A673 (cell line): Measurements from ENCODE around the gene CD200R1. TPM values are rescaled to one million over a fixed set of nuclear protein-coding genes. Genes with fewer than 3 reads are reported as not detected.

Experiments used
- BruUV-seq: library from RNA; stranded (reverse); fragments of 400-500 nt; replicated peaks from 2 replicates; lab custom pipeline; 2021; lab: Mats Ljungman, UMichigan
- CTCF ChIA-PET: fragments of 300-600 bp; sonication (Branson Sonifier 250); formaldehyde crosslinking; loops from one replicate; lab custom pipeline; 2022; ENCODE audit warnings: antibody characterized with exemption; lab: Charles Lee
- POLR2A ChIA-PET: fragments of 300-600 bp; sonication (Branson Sonifier 250); formaldehyde crosslinking; loops from one replicate; lab custom pipeline; 2022; ENCODE audit warnings: antibody characterized with exemption; ENCODE audit not compliant: low non-redundant PET; lab: Charles Lee
- DNase-seq: peaks from one replicate; pipeline ENCODE4 v3.0.0-alpha.2; 2015; ENCODE audit warnings: low spot score
- H3K27ac ChIP-seq: fragments of 200-600 bp; sonication (generic); 2 replicates; pipeline ENCODE4 v1.5.1; 2016; ENCODE audit warnings: mixed run types, low read depth, mild to moderate bottlenecking, mixed read lengths, antibody characterized with exemption, low read length; ENCODE audit not compliant: poor library complexity, severe bottlenecking
- H3K27me3 ChIP-seq: fragments of 200-600 bp; sonication (generic); replicated peaks from 2 replicates; pipeline ENCODE4 v1.6.1; 2017; ENCODE audit warnings: mixed run types, low read depth, mild to moderate bottlenecking, mixed read lengths, antibody characterized with exemption, low read length; ENCODE audit not compliant: insufficient read depth, poor library complexity
- H3K36me3 ChIP-seq: fragments of 200-600 bp; sonication (generic); 2 replicates; pipeline ENCODE4 v1.6.1; 2016; ENCODE audit warnings: mixed run types, mild to moderate bottlenecking, mixed read lengths, antibody characterized with exemption, low read length; ENCODE audit not compliant: insufficient read depth, poor library complexity, severe bottlenecking
- H3K4me1 ChIP-seq: fragments of 200-600 bp; sonication (generic); 2 replicates; pipeline ENCODE4 v1.6.1; 2017; ENCODE audit warnings: mixed run types, mild to moderate bottlenecking, mixed read lengths, antibody characterized with exemption, low read length; ENCODE audit not compliant: insufficient read depth, poor library complexity, severe bottlenecking
- H3K4me3 ChIP-seq: fragments of 200-600 bp; sonication (generic); 2 replicates; pipeline ENCODE4 v1.5.1; 2016; ENCODE audit warnings: low read depth, mixed run types, mild to moderate bottlenecking, mixed read lengths, low read length; ENCODE audit not compliant: poor library complexity, severe bottlenecking
- H3K9me3 ChIP-seq: fragments of 200-600 bp; sonication (generic); 2 replicates; pipeline ENCODE4 v1.6.1; 2016; ENCODE audit warnings: mixed run types, low read depth, mild to moderate bottlenecking, mixed read lengths, antibody characterized with exemption, low read length; ENCODE audit not compliant: poor library complexity, severe bottlenecking
- EZH2 ChIP-seq: fragments of 200-600 bp; sonication (generic); IDR thresholded peaks from 2 replicates; pipeline ENCODE4 v1.6.1; 2017; ENCODE audit warnings: borderline replicate concordance, low read depth, mild to moderate bottlenecking, mixed read lengths, antibody characterized with exemption, low read length; ENCODE audit not compliant: poor library complexity, severe bottlenecking
- intact Hi-C: fragments of 100-400 bp; cut with micrococcal nuclease; formaldehyde crosslinking; loops from one replicate; pipeline ENCODE4 v1.10.0; 2022; ENCODE audit not compliant: unreplicated experiment
- total RNA-seq: library from RNA; stranded (reverse); gene quantifications from 2 replicates; pipeline ENCODE4 v1.2.3, GENCODE V29; 2021
- TF ChIP-seq, protein P1 (sequence below): fragments of 300-800, 200-600 bp; sonication (generic); conservative IDR thresholded peaks from 2 replicates; pipeline ENCODE4 v1.5.1; 2017; ENCODE audit warnings: low read depth, mild to moderate bottlenecking, antibody characterized with exemption, low read length, moderate library complexity, mixed read lengths

CD200R1 gene
- total RNA-seq, 1 experiment from 2014 or later: not detected

DNA sequence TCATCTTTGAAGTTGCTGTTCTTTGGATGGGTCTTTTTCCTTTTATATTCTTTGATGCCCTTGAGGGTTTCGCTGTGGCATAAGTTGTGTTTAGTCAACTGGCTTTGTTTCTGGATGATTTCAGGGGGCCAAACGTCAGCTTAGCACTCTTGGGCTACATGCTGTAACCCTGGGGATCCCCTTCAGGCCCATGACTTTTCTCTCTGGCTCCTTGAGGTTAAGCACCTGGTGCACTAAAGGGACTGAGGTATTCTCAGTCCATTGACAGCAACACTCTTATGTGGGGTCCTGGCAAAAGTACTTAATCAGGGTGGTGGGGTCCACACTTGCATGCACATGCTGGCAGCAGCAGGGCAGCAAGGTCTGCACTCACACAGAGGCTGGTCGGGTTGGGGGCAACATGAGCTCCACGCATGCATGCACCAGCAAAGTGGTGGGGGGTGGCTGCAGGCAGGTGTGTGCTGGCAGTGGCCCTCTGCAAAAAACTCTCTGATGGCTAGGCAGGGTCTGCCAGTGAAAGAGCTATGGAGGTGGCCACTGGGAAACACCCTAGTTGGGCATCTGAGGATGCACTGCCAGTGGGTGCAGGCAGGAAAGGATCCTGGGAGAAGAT is 90.1 kb downstream of the CD200R1 start:
- Histone ChIP-seq H3K4me1 (no peaks in the 10 kb centered on the region), H3K27ac (no peak overlapping the region), H3K4me3 (no peak overlapping the region), H3K27me3 (no peaks in the 10 kb centered on the region), H3K36me3 (no peaks in the 10 kb centered on the region), H3K9me3 (no peaks in the 10 kb centered on the region)
- POLR2A ChIA-PET: no interaction called here
- no peak for DNase-seq
- BruUV-seq: no TSS peak
- intact Hi-C loops: no loop called here
- TF ChIP-seq, protein P1, sequence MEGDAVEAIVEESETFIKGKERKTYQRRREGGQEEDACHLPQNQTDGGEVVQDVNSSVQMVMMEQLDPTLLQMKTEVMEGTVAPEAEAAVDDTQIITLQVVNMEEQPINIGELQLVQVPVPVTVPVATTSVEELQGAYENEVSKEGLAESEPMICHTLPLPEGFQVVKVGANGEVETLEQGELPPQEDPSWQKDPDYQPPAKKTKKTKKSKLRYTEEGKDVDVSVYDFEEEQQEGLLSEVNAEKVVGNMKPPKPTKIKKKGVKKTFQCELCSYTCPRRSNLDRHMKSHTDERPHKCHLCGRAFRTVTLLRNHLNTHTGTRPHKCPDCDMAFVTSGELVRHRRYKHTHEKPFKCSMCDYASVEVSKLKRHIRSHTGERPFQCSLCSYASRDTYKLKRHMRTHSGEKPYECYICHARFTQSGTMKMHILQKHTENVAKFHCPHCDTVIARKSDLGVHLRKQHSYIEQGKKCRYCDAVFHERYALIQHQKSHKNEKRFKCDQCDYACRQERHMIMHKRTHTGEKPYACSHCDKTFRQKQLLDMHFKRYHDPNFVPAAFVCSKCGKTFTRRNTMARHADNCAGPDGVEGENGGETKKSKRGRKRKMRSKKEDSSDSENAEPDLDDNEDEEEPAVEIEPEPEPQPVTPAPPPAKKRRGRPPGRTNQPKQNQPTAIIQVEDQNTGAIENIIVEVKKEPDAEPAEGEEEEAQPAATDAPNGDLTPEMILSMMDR: no peak
- no peak for TF ChIP-seq EZH2
- CTCF ChIA-PET: no interaction called here

DNA sequence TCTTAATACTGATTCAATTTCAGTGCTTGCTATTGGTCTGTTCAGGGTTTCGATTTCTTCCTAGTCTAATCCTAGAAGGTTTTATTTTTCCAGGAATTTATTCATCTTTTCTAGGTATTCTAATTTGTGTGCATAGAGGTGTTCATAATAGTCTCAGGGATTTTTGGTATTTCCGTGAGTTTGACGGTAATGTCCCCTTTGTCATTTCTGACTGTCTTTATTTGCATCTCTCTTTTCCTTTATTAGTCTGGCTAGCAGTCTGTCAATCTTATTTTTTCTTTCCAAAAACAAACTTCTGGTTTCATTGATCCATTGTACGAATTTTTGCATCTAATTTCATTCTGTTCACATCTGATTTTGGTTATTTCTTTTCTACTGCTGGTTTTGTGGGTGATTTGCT is 93.0 kb downstream of the CD200R1 start:
- no peaks in the 10 kb centered on the region for H3K36me3 ChIP-seq
- BruUV-seq: no TSS peak
- H3K27me3 ChIP-seq: no peaks in the 10 kb centered on the region
- no peak for DNase-seq
- H3K27ac ChIP-seq: no peak overlapping the region
- no peak for TF ChIP-seq EZH2
- TF ChIP-seq, protein P1: no peak
- ChIA-PET POLR2A (no interaction called here), CTCF (no interaction called here)
- no peak overlapping the region for H3K4me3 ChIP-seq
- no peaks in the 10 kb centered on the region for H3K9me3 ChIP-seq
- H3K4me1 ChIP-seq: no peaks in the 10 kb centered on the region
- intact Hi-C loops: no loop called here

DNA sequence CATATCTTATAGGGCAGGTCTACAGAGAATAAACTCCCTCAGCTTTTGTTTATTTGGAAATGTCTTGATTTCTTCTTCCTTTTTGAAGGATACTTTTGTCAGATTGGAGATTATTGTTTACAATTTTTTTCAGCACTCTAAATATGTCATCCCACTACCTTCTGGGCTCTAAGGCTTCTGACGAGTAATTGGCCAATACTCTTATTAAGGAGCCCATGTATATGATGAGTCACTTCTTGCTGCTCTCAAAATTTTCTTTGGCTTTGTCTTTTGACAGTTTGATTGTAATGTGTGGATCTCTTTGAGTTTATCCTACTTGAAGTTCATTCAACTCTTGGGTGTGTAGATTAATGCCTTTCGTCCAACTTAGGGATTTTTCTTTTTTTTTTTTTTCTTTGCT is 99.3 kb downstream of the CD200R1 start:
- no peak for DNase-seq
- intact Hi-C loops: no loop called here
- ChIA-PET CTCF (no interaction called here), POLR2A (no interaction called here)
- Histone ChIP-seq H3K36me3 (no peaks in the 10 kb centered on the region), H3K9me3 (no peaks in the 10 kb centered on the region), H3K4me1 (no peaks in the 10 kb centered on the region), H3K4me3 (no peak overlapping the region), H3K27me3 (no peaks in the 10 kb centered on the region), H3K27ac (no peak overlapping the region)
- no TSS peak for BruUV-seq
- TF ChIP-seq, protein P1: no peak
- TF ChIP-seq EZH2: no peak
